ENCODE results near the gene NAXD. TPM values are rescaled to one million over a fixed set of nuclear protein-coding genes. Genes with fewer than 3 reads are reported as not detected.

The NAXD gene
- polyA plus RNA-seq, 1 donor from 2014 or later = 58.1 TPM

DNA sequence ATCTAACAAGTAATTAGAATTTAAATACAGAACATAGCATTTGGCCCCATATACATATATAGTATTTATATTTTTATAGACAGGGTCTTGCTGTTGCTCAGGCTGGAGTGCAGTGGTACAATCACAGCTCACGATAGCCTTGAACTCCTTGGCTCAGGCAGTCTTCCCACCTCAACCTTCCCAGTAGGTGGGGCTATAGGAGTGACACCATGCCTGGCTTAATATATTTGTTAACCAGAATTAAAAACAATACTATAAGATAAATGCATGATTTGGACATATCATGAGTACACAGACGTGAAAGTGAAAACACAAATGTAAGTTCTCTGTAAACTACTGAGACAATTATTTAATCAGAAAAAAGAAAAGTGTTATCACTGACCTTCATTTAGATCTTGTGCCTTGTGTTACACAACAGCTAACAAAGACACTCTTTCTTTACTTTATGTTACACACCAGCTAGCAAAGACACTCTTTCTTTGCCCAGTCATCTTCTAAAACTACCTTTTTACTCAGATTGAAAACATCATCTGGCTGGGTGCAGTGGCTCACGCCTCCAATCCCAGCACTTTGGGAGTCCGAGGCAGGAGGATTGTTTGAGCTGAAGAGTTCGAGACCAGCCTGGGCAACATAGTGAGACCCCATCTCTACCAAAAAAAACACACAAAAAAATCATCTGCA is 68.0 kb downstream of the NAXD start:
- no peaks in the 10 kb centered on the region for H4K20me1 ChIP-seq (ENCODE audit: insufficient read depth)
- H3K36me3 ChIP-seq (ENCODE audit: insufficient read depth, low read length) = peaks cover 5% of the 10 kb centered on the region
- H3K79me2 ChIP-seq (replicated peaks; ENCODE audit: insufficient read depth, low read length) = no peaks in the 10 kb centered on the region
- H3K27me3 ChIP-seq (ENCODE audit: insufficient read depth, low read depth, low read length) = no peaks in the 10 kb centered on the region
- H3K4me2 ChIP-seq (ENCODE audit: low read length) = no peak overlapping the region
- no peak overlapping the region for H3K27ac ChIP-seq (ENCODE audit: low read length)
- no peak overlapping the region for H3K9ac ChIP-seq (ENCODE audit: low read length)
- TF ChIP-seq, protein P1, sequence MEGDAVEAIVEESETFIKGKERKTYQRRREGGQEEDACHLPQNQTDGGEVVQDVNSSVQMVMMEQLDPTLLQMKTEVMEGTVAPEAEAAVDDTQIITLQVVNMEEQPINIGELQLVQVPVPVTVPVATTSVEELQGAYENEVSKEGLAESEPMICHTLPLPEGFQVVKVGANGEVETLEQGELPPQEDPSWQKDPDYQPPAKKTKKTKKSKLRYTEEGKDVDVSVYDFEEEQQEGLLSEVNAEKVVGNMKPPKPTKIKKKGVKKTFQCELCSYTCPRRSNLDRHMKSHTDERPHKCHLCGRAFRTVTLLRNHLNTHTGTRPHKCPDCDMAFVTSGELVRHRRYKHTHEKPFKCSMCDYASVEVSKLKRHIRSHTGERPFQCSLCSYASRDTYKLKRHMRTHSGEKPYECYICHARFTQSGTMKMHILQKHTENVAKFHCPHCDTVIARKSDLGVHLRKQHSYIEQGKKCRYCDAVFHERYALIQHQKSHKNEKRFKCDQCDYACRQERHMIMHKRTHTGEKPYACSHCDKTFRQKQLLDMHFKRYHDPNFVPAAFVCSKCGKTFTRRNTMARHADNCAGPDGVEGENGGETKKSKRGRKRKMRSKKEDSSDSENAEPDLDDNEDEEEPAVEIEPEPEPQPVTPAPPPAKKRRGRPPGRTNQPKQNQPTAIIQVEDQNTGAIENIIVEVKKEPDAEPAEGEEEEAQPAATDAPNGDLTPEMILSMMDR (IDR thresholded peaks at IDR 0.05; ENCODE audit: poor library complexity, severe bottlenecking) = peak; percentile 49
- TF ChIP-seq SMC3 (conservative IDR thresholded peaks at IDR 0.05; ENCODE audit: poor library complexity) (peak; percentile 26), EZH2 (IDR thresholded peaks at IDR 0.05; ENCODE audit: borderline replicate concordance, insufficient read depth, low read length, poor library complexity, severe bottlenecking) (no peak), TAF1 (IDR thresholded peaks at IDR 0.05; ENCODE audit: low read depth) (no peak), RAD21 (conservative IDR thresholded peaks at IDR 0.05) (peak; percentile 48)
- no peaks in the 10 kb centered on the region for H3K9me2 ChIP-seq (ENCODE audit: insufficient read depth, low read length)
- no peaks in the 10 kb centered on the region for H3F3A ChIP-seq (ENCODE audit: insufficient read depth, low read length, poor library complexity, severe bottlenecking)
- H3K4me3 ChIP-seq (ENCODE audit: low read length) = no peak overlapping the region
- no peaks in the 10 kb centered on the region for H3K9me3 ChIP-seq (ENCODE audit: low read length)
- H2AFZ ChIP-seq (ENCODE audit: low read depth, low read length) = no peak overlapping the region

GRCh38 chr13:110683921-110684320 is 68.6 kb downstream of the NAXD start:
- peaks cover 5% of the 10 kb centered on the region for H3K36me3 ChIP-seq (ENCODE audit: insufficient read depth, low read length)
- no peaks in the 10 kb centered on the region for H3K27me3 ChIP-seq (ENCODE audit: insufficient read depth, low read depth, low read length)
- no peak overlapping the region for H3K27ac ChIP-seq (ENCODE audit: low read length)

More at GRCh38 chr13:110683921-110684320, 68.6 kb downstream of the NAXD start:
- H3F3A ChIP-seq (ENCODE audit: insufficient read depth, low read length, poor library complexity, severe bottlenecking) = no peaks in the 10 kb centered on the region
- H3K79me2 ChIP-seq (replicated peaks; ENCODE audit: insufficient read depth, low read length) = no peaks in the 10 kb centered on the region
- TF ChIP-seq, protein P1 (IDR thresholded peaks at IDR 0.05; ENCODE audit: poor library complexity, severe bottlenecking) = no peak
- TF ChIP-seq EZH2 (IDR thresholded peaks at IDR 0.05; ENCODE audit: borderline replicate concordance, insufficient read depth, low read length, poor library complexity, severe bottlenecking) (no peak), RAD21 (conservative IDR thresholded peaks at IDR 0.05) (no peak), MXI1 (conservative IDR thresholded peaks at IDR 0.05; ENCODE audit: poor library complexity, severe bottlenecking) (no peak), POLR2AphosphoS5 (IDR thresholded peaks at IDR 0.05) (no peak), SMC3 (conservative IDR thresholded peaks at IDR 0.05; ENCODE audit: poor library complexity) (no peak), TAF1 (IDR thresholded peaks at IDR 0.05; ENCODE audit: low read depth) (no peak), EP300 (conservative IDR thresholded peaks at IDR 0.05; ENCODE audit: poor library complexity, severe bottlenecking) (no peak)
- TF ChIP-seq, protein P2, sequence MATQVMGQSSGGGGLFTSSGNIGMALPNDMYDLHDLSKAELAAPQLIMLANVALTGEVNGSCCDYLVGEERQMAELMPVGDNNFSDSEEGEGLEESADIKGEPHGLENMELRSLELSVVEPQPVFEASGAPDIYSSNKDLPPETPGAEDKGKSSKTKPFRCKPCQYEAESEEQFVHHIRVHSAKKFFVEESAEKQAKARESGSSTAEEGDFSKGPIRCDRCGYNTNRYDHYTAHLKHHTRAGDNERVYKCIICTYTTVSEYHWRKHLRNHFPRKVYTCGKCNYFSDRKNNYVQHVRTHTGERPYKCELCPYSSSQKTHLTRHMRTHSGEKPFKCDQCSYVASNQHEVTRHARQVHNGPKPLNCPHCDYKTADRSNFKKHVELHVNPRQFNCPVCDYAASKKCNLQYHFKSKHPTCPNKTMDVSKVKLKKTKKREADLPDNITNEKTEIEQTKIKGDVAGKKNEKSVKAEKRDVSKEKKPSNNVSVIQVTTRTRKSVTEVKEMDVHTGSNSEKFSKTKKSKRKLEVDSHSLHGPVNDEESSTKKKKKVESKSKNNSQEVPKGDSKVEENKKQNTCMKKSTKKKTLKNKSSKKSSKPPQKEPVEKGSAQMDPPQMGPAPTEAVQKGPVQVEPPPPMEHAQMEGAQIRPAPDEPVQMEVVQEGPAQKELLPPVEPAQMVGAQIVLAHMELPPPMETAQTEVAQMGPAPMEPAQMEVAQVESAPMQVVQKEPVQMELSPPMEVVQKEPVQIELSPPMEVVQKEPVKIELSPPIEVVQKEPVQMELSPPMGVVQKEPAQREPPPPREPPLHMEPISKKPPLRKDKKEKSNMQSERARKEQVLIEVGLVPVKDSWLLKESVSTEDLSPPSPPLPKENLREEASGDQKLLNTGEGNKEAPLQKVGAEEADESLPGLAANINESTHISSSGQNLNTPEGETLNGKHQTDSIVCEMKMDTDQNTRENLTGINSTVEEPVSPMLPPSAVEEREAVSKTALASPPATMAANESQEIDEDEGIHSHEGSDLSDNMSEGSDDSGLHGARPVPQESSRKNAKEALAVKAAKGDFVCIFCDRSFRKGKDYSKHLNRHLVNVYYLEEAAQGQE (IDR thresholded peaks at IDR 0.05; ENCODE audit: borderline replicate concordance) = no peak
- H3K4me2 ChIP-seq (ENCODE audit: low read length) = no peak overlapping the region
- no peak overlapping the region for H2AFZ ChIP-seq (ENCODE audit: low read depth, low read length)
- no peaks in the 10 kb centered on the region for H3K9me2 ChIP-seq (ENCODE audit: insufficient read depth, low read length)
- H3K9me3 ChIP-seq (ENCODE audit: low read length) = no peaks in the 10 kb centered on the region
- H3K4me3 ChIP-seq (ENCODE audit: low read length) = no peak overlapping the region
- no peaks in the 10 kb centered on the region for H4K20me1 ChIP-seq (ENCODE audit: insufficient read depth)
- H3K9ac ChIP-seq (ENCODE audit: low read length) = no peak overlapping the region

Measured in neural cell (in vitro differentiated cells).